Measurements from ENCODE around the gene EIF3C. TPM values are rescaled to one million over a fixed set of nuclear protein-coding genes. Genes with fewer than 3 reads are reported as not detected.
"Not testable (repeated sequence)": the region's sequence is repeated elsewhere in the genome, so short reads cannot be mapped to it uniquely, and the experiment has no call there.

The EIF3C gene
- total and polyA plus RNA-seq, 2 of the 4 experiments (the other 2 are of a cell fraction), result 132 to 260 TPM

GRCh38 chr16:28781697-28782096 is 70.4 kb downstream of the EIF3C start:
- DNase-seq; H3K27me3 ChIP-seq (ENCODE audit: control insufficient read depth, insufficient read depth, low read length); in situ Hi-C loops (cut with MboI; ENCODE audit: low sequenced_read_pairs); H4K20me1 ChIP-seq (ENCODE audit: insufficient read depth, low read length); CTCF ChIA-PET; H3K23ac ChIP-seq (ENCODE audit: low read depth, low read length); H4K5ac ChIP-seq (ENCODE audit: low read depth, low read length); H2AFZ ChIP-seq (replicated peaks; ENCODE audit: low read length, poor library complexity); ATAC-seq (ENCODE audit: low read depth); H3K18ac ChIP-seq (ENCODE audit: low read depth, low read length); H2BK120ac ChIP-seq (ENCODE audit: low read depth, low read length); H2BK15ac ChIP-seq (ENCODE audit: low read depth, low read length); H3K9ac ChIP-seq (ENCODE audit: low read depth, low read length); H3K9me3 ChIP-seq (ENCODE audit: control insufficient read depth, insufficient read depth, low read length); H2BK5ac ChIP-seq (ENCODE audit: low read depth, low read length, poor library complexity, severe bottlenecking); H3K56ac ChIP-seq (ENCODE audit: extremely low read depth, insufficient read depth, low read length); POLR2A ChIA-PET (ENCODE audit: unreplicated experiment); H3K36me3 ChIP-seq (ENCODE audit: control insufficient read depth, insufficient read depth, low read length); dilution Hi-C loops (cut with HindIII; ENCODE audit: low sequenced_read_pairs, unreplicated experiment); H2BK20ac ChIP-seq (ENCODE audit: low read depth, low read length); H3K4me2 ChIP-seq (ENCODE audit: low read depth, low read length); H4K91ac ChIP-seq (ENCODE audit: insufficient read depth, low read depth, low read length); intact Hi-C loops (cut with micrococcal nuclease); H3K79me1 ChIP-seq (ENCODE audit: low read depth in 1 of 2, low read length in 2 of 2); H4K8ac ChIP-seq (ENCODE audit: low read depth in 2 of 2, low read length in 2 of 2); H3K4ac ChIP-seq (ENCODE audit: low read depth, low read length); H2AK9ac ChIP-seq (replicated peaks; ENCODE audit: low read depth, low read length, poor library complexity); H3K14ac ChIP-seq (replicated peaks; ENCODE audit: low read depth, low read length); H3K27ac ChIP-seq (ENCODE audit: insufficient read depth, low read length); H3K9me1 ChIP-seq (ENCODE audit: insufficient read depth, low read length); BruUV-seq (replicated peaks); H3K4me3 ChIP-seq (ENCODE audit: insufficient read depth, low read depth, low read length); H2AK5ac ChIP-seq (ENCODE audit: low read depth, low read length); H3K4me1 ChIP-seq (ENCODE audit: control insufficient read depth, insufficient read depth, low read length): not testable (repeated sequence)
- WGBS, 2 experiments (ENCODE audit: extremely low coverage in 2 of 2, insufficient read length in 1 of 2), result no CpG with 5 or more reads among the region's 6 CpGs

GRCh38 chr16:28782357-28782756 is 71.1 kb downstream of the EIF3C start:
- dilution Hi-C loops (cut with HindIII; ENCODE audit: low sequenced_read_pairs, unreplicated experiment); CTCF ChIA-PET; H2BK15ac ChIP-seq (ENCODE audit: low read depth, low read length); H4K91ac ChIP-seq (ENCODE audit: insufficient read depth, low read depth, low read length); H3K9ac ChIP-seq (ENCODE audit: low read depth, low read length); H3K14ac ChIP-seq (replicated peaks; ENCODE audit: low read depth, low read length); H3K27ac ChIP-seq (ENCODE audit: insufficient read depth, low read length); DNase-seq; intact Hi-C loops (cut with micrococcal nuclease); H4K20me1 ChIP-seq (ENCODE audit: insufficient read depth, low read length); H3K79me1 ChIP-seq (ENCODE audit: low read depth in 1 of 2, low read length in 2 of 2); H3K56ac ChIP-seq (ENCODE audit: extremely low read depth, insufficient read depth, low read length); H4K5ac ChIP-seq (ENCODE audit: low read depth, low read length); H2BK5ac ChIP-seq (ENCODE audit: low read depth, low read length, poor library complexity, severe bottlenecking); H2AK9ac ChIP-seq (replicated peaks; ENCODE audit: low read depth, low read length, poor library complexity); H3K4ac ChIP-seq (ENCODE audit: low read depth, low read length); ATAC-seq (ENCODE audit: low read depth); H3K18ac ChIP-seq (ENCODE audit: low read depth, low read length); H3K4me2 ChIP-seq (ENCODE audit: low read depth, low read length); H2BK120ac ChIP-seq (ENCODE audit: low read depth, low read length); H2BK20ac ChIP-seq (ENCODE audit: low read depth, low read length); H3K23ac ChIP-seq (ENCODE audit: low read depth, low read length); BruUV-seq (replicated peaks); H3K36me3 ChIP-seq (ENCODE audit: control insufficient read depth, insufficient read depth, low read length); H3K27me3 ChIP-seq (ENCODE audit: control insufficient read depth, insufficient read depth, low read length); H3K4me3 ChIP-seq (ENCODE audit: insufficient read depth, low read depth, low read length); H3K9me1 ChIP-seq (ENCODE audit: insufficient read depth, low read length); H3K9me3 ChIP-seq (ENCODE audit: control insufficient read depth, insufficient read depth, low read length); H2AK5ac ChIP-seq (ENCODE audit: low read depth, low read length); POLR2A ChIA-PET (ENCODE audit: unreplicated experiment); H2AFZ ChIP-seq (replicated peaks; ENCODE audit: low read length, poor library complexity); H4K8ac ChIP-seq (ENCODE audit: low read depth in 2 of 2, low read length in 2 of 2); in situ Hi-C loops (cut with MboI; ENCODE audit: low sequenced_read_pairs); H3K4me1 ChIP-seq (ENCODE audit: control insufficient read depth, insufficient read depth, low read length): not testable (repeated sequence)
- WGBS, 2 experiments (ENCODE audit: extremely low coverage in 2 of 2, insufficient read length in 1 of 2), result no CpG with 5 or more reads among the region's 4 CpGs

Data from IMR-90 (cell line).